Hindlimb muscle (tissue), 1 donor: Measurements from ENCODE around the gene CASP4. TPM values are rescaled to one million over a fixed set of nuclear protein-coding genes. Genes with fewer than 3 reads are reported as not detected.

Source experiments
- polyA plus RNA-seq: library from polyadenylated mRNA; unstranded; fragments of 120-200 nt; gene quantifications from one replicate; pipeline ENCODE4 v1.2.1, GENCODE V29; 2013; ENCODE audit not compliant: insufficient read length

The CASP4 gene
- polyA plus RNA-seq, 1 donor = 29.7 TPM

Other genes starting within 250 kb of the CASP4 start
- gene CASP12, start 70.1 kb downstream of the CASP4 start, polyA plus RNA-seq = 0.31 TPM
- not detected for gene CASP5, start 54.6 kb upstream of the CASP4 start, polyA plus RNA-seq
- gene CASP1, start 66.6 kb upstream of the CASP4 start, polyA plus RNA-seq = 9.4 TPM
- 19.1 TPM for gene CARD16, start 76.8 kb upstream of the CASP4 start, polyA plus RNA-seq
- gene CARD18, start 171.2 kb upstream of the CASP4 start, polyA plus RNA-seq = not detected